NK-92 (cell line): ENCODE data around the gene LRRC10.

Experiments
- DNase-seq: peaks from one replicate; lab custom pipeline; 2025; ENCODE audit not compliant: unreplicated experiment; lab: John Stamatoyannopoulos, UW

Gene LRRC10

GRCh38 chr12:69570545-69571399 is 39.9 kb downstream of the LRRC10 start:
- no peak for DNase-seq

DNA sequence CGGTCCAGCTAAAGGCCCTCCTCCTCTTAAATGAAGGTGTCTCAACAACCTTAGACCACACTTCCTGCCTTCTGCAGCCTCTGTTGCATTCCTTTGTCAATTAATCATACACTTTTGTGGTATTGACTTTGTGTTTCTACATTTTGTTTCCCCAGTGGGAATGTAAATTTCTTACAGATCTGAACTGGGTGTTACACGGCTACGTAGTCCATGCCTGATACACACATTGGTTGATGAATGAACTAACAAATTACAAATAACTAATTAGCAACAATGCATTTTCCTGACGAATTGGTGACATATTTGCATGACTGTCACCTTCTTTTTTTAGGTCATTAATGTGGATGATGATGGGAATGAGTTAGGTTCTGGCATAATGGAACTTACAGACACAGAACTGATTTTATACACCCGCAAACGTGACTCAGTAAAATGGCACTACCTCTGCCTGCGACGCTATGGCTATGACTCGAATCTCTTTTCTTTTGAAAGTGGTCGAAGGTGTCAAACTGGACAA is 40.6 kb downstream of the LRRC10 start:
- DNase-seq, result no peak

DNA sequence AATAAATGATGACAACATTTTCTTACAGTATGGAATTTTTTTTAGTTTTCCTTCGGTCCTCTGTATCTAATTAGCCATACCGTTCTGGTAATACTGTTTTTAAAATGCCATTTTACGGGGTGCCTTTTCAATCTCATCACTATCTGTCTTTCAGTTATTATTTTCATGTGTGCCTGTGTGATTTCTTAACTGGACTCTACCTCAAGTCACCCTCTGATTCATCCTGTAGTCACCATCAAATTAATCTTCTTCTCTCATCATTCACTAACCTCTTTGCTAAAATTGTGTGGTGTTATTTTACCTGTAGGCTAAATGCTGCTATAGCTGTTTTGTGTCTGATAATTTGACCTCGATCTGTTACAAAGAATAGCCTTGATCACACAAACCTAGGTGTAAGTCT is 41.5 kb downstream of the LRRC10 start:
- no peak for DNase-seq

GRCh38 chr12:69566603-69567002 is 44.1 kb downstream of the LRRC10 start:
- no peak for DNase-seq

DNA sequence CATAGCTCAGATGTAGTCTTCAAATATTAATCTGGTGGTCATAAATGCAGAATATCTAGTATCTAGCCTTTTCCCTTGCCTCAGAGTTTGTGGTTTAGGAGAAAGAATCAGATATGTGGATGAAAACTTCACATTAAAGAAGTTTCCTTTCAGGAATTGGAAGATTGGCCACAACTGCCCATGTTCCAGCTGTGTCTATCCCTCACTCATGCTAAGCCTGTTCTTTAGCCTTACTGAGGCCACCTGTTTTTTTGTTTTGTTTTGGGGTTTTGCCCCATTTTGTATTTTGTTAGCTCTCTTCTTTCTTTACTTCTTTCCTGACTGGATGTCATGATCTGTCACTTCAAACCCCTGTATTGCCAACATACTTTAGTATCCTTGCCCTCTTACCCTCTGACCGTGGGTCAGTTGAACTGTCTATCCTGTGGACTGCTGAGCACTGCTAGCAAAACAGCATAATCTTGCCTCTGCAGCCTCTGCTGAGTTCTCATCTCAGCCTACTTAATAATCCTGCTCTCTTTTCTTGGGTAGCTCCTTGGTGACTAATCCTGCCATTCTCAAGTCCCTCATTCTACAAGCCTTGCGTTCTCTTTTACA is 47.4 kb downstream of the LRRC10 start:
- DNase-seq, result no peak
